Measurements from ENCODE around the gene NPHS1.

The NPHS1 gene

DNA sequence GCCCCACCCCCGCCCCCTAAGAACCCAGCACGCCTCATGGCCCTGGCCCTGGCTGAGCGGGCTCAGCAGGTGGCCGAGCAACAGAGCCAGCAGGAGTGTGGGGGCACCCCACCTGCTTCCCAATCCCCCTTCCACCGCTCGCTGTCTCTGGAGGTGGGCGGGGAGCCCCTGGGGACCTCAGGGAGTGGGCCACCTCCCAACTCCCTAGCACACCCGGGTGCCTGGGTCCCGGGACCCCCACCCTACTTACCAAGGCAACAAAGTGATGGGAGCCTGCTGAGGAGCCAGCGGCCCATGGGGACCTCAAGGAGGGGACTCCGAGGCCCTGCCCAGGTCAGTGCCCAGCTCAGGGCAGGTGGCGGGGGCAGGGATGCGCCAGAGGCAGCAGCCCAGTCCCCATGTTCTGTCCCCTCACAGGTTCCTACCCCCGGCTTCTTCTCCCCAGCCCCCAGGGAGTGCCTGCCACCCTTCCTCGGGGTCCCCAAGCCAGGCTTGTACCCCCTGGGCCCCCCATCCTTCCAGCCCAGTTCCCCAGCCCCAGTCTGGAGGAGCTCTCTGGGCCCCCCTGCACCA is 65.0 kb downstream of the NPHS1 start:
- DNase-seq (ENCODE audit: low read depth in 2 of 2), result no peak

GRCh38 chr19:35786299-35787160 is 65.8 kb downstream of the NPHS1 start:
- no peak for DNase-seq (ENCODE audit: low read depth in 2 of 2)

DNA sequence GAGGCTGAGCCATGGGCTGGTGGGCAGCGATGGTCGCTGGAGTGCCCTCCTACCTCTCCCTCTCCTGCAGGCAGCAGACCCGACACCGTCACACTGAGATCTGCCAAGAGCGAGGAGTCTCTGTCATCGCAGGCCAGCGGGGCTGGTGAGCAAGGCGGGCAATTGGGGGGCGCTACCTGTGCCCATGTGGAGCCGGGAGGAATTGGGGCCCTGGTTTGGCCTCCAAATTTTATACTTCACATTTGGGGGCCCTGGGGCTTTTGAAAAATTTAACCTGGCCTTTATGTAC is 67.0 kb downstream of the NPHS1 start:
- DNase-seq (ENCODE audit: low read depth in 2 of 2), result no peak

GRCh38 chr19:35784503-35785338 is 67.6 kb downstream of the NPHS1 start:
- no peak for DNase-seq (ENCODE audit: low read depth in 2 of 2)

- DNase-seq (ENCODE audit: low read depth in 2 of 2), result no peak
These were observed 68.6 kb downstream of the NPHS1 start for GRCh38 chr19:35783469-35784434.

DNA sequence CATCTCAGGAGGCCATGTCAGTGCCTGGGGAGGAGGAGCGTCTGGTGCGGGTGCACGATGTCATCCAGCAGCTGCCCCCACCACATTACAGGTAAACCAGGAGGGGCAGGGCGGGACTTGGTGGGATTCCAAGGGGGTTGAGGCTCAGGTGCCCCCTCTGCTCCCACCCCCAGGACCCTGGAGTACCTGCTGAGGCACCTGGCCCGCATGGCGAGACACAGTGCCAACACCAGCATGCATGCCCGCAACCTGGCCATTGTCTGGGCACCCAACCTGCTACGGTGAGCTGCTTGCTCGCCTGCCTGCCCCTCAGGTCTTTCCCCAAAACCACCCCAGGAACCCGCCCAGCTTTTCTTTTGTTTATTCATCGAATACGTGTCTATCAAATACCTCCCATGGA is 69.7 kb downstream of the NPHS1 start:
- DNase-seq (ENCODE audit: low read depth in 2 of 2), result no peak

DNA sequence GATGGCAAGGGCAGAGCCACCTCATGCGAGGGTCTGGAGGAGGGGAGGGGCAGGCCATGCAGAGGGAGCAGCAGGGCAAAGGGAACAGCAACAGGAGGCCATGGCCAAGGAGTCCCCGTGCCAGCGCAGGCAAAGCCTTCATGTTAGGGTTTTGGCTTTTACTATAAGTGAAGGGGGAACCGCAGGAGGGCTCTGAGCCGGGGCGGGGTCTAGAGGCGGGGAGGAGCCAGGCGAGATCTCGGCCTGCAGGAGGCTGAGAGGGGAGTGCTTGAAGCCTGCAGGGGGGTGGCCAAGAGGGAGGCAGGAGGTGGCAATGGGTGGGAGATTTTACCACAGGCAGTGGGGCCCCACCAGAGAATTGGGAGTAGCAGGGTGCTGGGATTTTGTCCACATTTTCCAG is 70.7 kb downstream of the NPHS1 start:
- no peak for DNase-seq (ENCODE audit: low read depth in 2 of 2)

- DNase-seq (ENCODE audit: low read depth in 2 of 2), result no peak
These were observed 71.6 kb downstream of the NPHS1 start for GRCh38 chr19:35780717-35781116.

- DNase-seq (ENCODE audit: low read depth in 2 of 2), result no peak
These were observed 72.2 kb downstream of the NPHS1 start for GRCh38 chr19:35780058-35780457.

GRCh38 chr19:35779033-35779432 is 73.3 kb downstream of the NPHS1 start:
- DNase-seq (ENCODE audit: low read depth in 2 of 2), result no peak

DNA sequence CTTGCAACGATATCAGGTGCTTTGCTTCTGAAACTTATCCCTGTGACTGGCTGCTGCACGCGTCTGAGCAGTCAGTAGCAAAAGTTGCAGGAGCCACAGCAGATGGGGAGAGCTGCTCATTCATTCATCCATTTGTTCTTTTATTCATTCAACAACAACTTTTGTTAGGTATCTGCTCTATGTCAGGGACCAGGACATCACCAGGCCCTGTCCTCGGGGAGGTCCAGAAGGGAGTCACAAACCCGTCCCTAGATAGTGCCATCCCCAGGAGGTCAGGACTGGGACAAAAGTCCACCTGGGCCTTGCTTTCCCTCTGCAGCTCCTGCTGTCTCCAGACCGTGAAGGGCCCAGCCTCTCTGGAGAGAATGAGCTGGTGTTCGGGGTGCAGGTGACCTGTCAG is 74.3 kb downstream of the NPHS1 start:
- no peak for DNase-seq (ENCODE audit: low read depth in 2 of 2)

DNA sequence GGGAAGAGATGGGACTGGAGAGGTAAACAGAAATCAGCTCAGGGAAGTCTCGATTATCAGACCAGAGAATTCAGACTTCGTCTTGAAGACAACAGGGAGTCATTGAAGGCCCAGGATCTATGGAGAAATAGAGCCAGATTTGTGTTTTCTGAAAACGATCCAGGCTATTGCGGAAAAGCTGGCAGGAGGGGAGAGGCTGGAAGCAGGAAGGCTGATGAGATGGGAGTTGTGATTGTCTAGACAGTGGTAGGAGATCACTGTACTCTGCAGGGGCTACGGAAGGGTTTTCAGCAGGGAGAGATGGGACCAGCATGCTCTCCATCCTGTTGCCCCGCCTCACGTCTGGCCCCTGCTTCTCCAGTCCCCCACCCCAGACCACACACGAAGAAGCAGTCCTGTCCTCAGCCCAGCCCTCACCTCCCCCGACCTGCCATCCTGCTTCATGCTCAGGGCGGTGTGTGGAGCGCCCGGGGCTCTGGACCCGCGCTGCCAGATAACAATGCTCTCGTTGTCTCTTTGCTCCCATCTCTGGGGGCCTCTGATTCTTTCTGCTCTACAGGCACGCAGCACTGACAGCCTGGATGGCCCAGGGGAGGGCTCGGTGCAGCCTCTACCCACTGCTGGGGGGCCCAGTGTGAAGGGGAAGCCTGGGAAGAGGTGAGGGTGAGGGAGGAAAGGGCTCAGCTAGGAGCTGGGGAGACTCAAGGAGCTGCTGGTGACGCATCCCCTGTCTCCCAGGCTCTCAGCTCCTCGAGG is 75.0 kb downstream of the NPHS1 start:
- DNase-seq (ENCODE audit: low read depth in 2 of 2), result no peak

DNA sequence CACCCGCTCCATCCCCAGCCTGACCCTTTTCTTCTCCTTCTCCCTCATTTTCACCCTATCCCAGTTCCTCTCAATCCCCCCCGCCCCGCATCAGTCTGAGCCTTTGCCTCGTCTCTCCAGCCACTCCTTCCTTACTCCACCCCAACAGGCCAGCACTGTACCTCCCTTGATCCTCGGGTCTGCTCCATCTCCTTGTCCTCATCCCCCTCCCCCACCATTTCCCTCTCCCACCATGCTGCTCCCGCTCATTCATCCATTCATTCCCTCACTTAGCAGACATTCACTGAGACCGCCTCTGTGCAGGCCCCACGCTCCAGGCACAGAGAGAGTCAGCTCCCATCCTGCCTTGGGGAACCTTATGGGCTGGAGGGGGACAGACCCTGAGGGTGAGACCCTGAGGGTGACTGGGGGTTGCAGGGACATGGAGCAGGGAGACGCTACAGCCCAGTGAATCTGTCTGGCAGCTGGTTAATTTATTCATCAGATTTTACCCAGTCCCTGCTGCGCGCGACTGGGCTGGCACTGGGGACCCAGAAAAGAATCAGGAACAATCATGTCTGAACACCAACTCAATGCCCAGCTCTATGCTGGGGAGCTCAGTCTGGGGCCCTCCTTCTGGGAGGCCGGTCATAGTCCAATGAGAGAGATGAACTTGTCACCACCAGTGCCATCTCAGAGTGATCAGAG is 76.1 kb downstream of the NPHS1 start:
- no peak for DNase-seq (ENCODE audit: low read depth in 2 of 2)
